HG03103 (cell line): Measurements from ENCODE around the gene PLIN1.

Experiments used
- ATAC-seq: cut with Tn5 transposase; IDR thresholded peaks from one replicate; pipeline ENCODE4 v1.9.1; 2021; ENCODE audit warnings: low read depth; ENCODE audit not compliant: unreplicated experiment

Gene PLIN1

GRCh38 chr15:89672221-89673164 is 6.7 kb downstream of the PLIN1 start:
- no peak for ATAC-seq

GRCh38 chr15:89671687-89672086 is 7.5 kb downstream of the PLIN1 start:
- ATAC-seq, result no peak

- no peak for ATAC-seq
Measured at GRCh38 chr15:89670971-89671560, 8.1 kb downstream of the PLIN1 start.

- ATAC-seq, result no peak
Measured at GRCh38 chr15:89669941-89670340, 9.2 kb downstream of the PLIN1 start.

- no peak for ATAC-seq
Measured at GRCh38 chr15:89669309-89669865, 9.8 kb downstream of the PLIN1 start.

GRCh38 chr15:89668171-89668570 is 11.0 kb downstream of the PLIN1 start:
- ATAC-seq, result no peak

- no peak for ATAC-seq
Measured at GRCh38 chr15:89667706-89667960, 11.5 kb downstream of the PLIN1 start.

- no peak for ATAC-seq
Measured at GRCh38 chr15:89666858-89667705, 12.1 kb downstream of the PLIN1 start.

- ATAC-seq, result no peak
Measured at GRCh38 chr15:89666184-89666857, 12.8 kb downstream of the PLIN1 start.

- no peak for ATAC-seq
Measured at GRCh38 chr15:89665449-89666181, 13.6 kb downstream of the PLIN1 start.

- no peak for ATAC-seq
Measured at GRCh38 chr15:89664441-89665350, 14.5 kb downstream of the PLIN1 start.

GRCh38 chr15:89662893-89663626 is 16.1 kb downstream of the PLIN1 start:
- ATAC-seq, result no peak

GRCh38 chr15:89660556-89660955 is 18.6 kb downstream of the PLIN1 start:
- no peak for ATAC-seq

GRCh38 chr15:89659295-89659694 is 19.9 kb downstream of the PLIN1 start:
- ATAC-seq, result no peak

- ATAC-seq, result no peak
Measured at GRCh38 chr15:89657686-89658200, 21.4 kb downstream of the PLIN1 start.

- no peak for ATAC-seq
Measured at GRCh38 chr15:89656116-89656815, 22.9 kb downstream of the PLIN1 start.
